Fibroblast of peridontal ligament (primary cell): Measurements from ENCODE around the gene CREB3L1.
A peak's percentile ranks its signal among the peaks of the same experiment; 100 is the strongest.

Experiments
- DNase-seq: peaks from one replicate; pipeline ENCODE4 v3.0.0-alpha.2; 2010; ENCODE audit errors: extremely low read depth

The CREB3L1 gene

GRCh38 chr11:46345881-46346484 is 68.5 kb downstream of the CREB3L1 start:
- no peak for DNase-seq

- peak; percentile 65 for DNase-seq
Observed at GRCh38 chr11:46346886-46347636, 69.6 kb downstream of the CREB3L1 start, which contains the start of gene DGKZ. DGKZ (plus strand) TSS chr11:46347463; CDS start chr11:46347660, 197 bp downstream.

GRCh38 chr11:46347637-46348311 is 70.3 kb downstream of the CREB3L1 start:
- DNase-seq, result no peak

GRCh38 chr11:46348566-46349401 is 71.3 kb downstream of the CREB3L1 start:
- no peak for DNase-seq

- no peak for DNase-seq
Observed at GRCh38 chr11:46350695-46351094, 73.2 kb downstream of the CREB3L1 start.

- no peak for DNase-seq
Observed at GRCh38 chr11:46351148-46351547, 73.7 kb downstream of the CREB3L1 start.

GRCh38 chr11:46351606-46352005 is 74.1 kb downstream of the CREB3L1 start:
- DNase-seq, result no peak

- peak; percentile 18 for DNase-seq
Observed at GRCh38 chr11:46352063-46352841, 74.8 kb downstream of the CREB3L1 start.

- no peak for DNase-seq
Observed at GRCh38 chr11:46353698-46354097, 76.2 kb downstream of the CREB3L1 start.

GRCh38 chr11:46356924-46357482 is 79.5 kb downstream of the CREB3L1 start:
- DNase-seq, result peak; percentile 33

GRCh38 chr11:46357483-46357936 is 80.0 kb downstream of the CREB3L1 start:
- DNase-seq, result no peak

- DNase-seq, result no peak
Observed at GRCh38 chr11:46359953-46360352, 82.5 kb downstream of the CREB3L1 start.

- no peak for DNase-seq
Observed at GRCh38 chr11:46360878-46361277, 83.4 kb downstream of the CREB3L1 start.

GRCh38 chr11:46361283-46362155 is 84.1 kb downstream of the CREB3L1 start:
- DNase-seq, result no peak

GRCh38 chr11:46362156-46363030 is 84.9 kb downstream of the CREB3L1 start:
- DNase-seq, result no peak

- peak; percentile 31 for DNase-seq
Observed at GRCh38 chr11:46363031-46363407, 85.6 kb downstream of the CREB3L1 start.

GRCh38 chr11:46363455-46364005 is 86.1 kb downstream of the CREB3L1 start:
- no peak for DNase-seq

- no peak for DNase-seq
Observed at GRCh38 chr11:46364056-46364455, 86.6 kb downstream of the CREB3L1 start.
